Vagina (tissue), 2 donors: ENCODE data around the gene GALR2. TPM values are rescaled to one million over a fixed set of nuclear protein-coding genes. Genes with fewer than 3 reads are reported as not detected.

ENCODE experiments used
- DNase-seq, 2 donors: peaks; one replicate each; pipeline ENCODE4 v3.0.0-alpha.2; 2017; ENCODE audit errors: extremely low spot score in 2 of 2
- H3K27ac ChIP-seq: fragments of 200-600 bp; sonication (generic); one replicate; pipeline ENCODE4 v1.5.1; 2019
- H3K27me3 ChIP-seq: fragments of 200-600 bp; sonication (generic); one replicate; pipeline ENCODE4 v1.5.1; 2019
- H3K36me3 ChIP-seq, 2 donors: fragments of 200-600 bp; sonication (generic); one replicate each; pipeline ENCODE4 v1.5.1; 2017 to 2019
- H3K4me1 ChIP-seq: fragments of 200-600 bp; sonication (generic); one replicate; pipeline ENCODE4 v1.5.1; 2019
- H3K4me3 ChIP-seq, 2 donors: fragments of 200-600 bp; sonication (generic); 1 replicate in 1 of 2; 2 replicates in 1 of 2; pipeline ENCODE4 v1.5.1; 2016 to 2019
- H3K9me3 ChIP-seq: fragments of 200-600 bp; sonication (generic); one replicate; pipeline ENCODE4 v1.5.1; 2019
- POLR2A ChIP-seq, 2 donors: fragments of 450-650 bp; IDR thresholded peaks; one replicate each; pipeline ENCODE4 v1.6.1; 2017; ENCODE audit warnings: antibody characterized with exemption in 2 of 2, mild to moderate bottlenecking in 2 of 2, moderate library complexity in 2 of 2
- POLR2AphosphoS5 ChIP-seq, 2 donors: sonication (generic); formaldehyde crosslinking; IDR thresholded peaks; one replicate each; pipeline ENCODE4 v1.9.0; 2017; ENCODE audit warnings: antibody characterized with exemption in 2 of 2, mild to moderate bottlenecking in 2 of 2, low read depth in 1 of 2; ENCODE audit not compliant: insufficient read depth in 1 of 2
- intact Hi-C: fragments of 100-400 bp; cut with DNase I; formaldehyde crosslinking; loops from one replicate; pipeline ENCODE4 v1.15.1; 2023
- total RNA-seq: library from RNA; depleted of rRNA; stranded (reverse); fragments of >200 nt; gene quantifications from one replicate; pipeline ENCODE4 v1.2.3, GENCODE V29; 2016
- TF ChIP-seq, protein P1 (sequence below), 3 experiments: fragments of 450-650 bp in 2 of 3; fragments of 200-600 bp in 1 of 3; sonication (generic) in 1 of 3; IDR thresholded peaks; one replicate each; pipeline ENCODE4 v1.5.1; 2017 to 2019; ENCODE audit warnings: antibody characterized with exemption in 3 of 3, mild to moderate bottlenecking in 2 of 3, moderate library complexity in 2 of 3

The GALR2 gene
- total RNA-seq, 1 donor from 2014 or later = not detected

DNA sequence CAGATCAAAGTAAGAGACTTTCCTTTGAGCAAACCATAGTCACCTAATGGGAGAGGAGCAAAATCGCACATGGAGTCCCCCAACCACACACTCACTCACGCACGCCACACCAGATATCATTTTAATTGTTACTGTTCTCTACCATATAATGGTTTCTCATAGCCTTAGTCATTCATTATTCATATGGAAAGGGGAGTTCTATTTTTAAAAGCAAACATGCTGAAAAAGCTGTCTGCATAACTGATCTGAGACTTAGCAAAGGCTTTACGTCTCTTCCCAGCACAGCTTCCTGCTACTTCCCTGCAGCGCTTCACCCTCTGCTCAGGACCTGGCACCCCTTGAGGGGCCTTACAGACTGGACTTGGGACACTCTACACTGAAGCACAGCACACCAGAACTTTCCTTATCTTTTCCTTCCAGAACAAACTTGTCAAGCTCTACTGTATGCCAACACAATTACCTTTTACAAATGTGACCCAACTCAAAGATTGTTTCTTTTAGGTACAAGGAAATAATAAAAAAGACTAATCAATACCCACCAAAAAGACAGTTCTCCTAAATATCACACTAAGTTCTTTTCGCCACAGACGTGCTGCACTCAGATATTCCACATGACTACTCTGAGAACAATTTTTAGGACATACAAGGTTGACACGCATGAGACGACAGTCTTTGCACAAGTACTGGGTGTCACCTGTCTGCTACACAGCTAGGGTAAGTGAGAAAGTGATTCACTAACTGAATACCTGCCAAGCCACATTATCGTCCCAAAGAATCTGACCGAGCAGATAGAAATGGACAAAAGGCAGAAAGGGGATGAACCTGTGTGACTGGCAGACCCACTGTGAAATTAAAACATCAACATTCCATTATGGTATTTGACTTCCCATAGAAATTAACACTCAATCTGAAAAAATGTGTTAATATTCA is 23.8 kb upstream of the GALR2 start:
- Histone ChIP-seq H3K27me3 (no peaks in the 10 kb centered on the region), H3K36me3 (peaks cover 0 to 70% of the 10 kb centered on the region in 2 donors), H3K27ac (no peak overlapping the region), H3K4me3 (no peak overlapping the region), H3K4me1 (peaks cover 13% of the 10 kb centered on the region), H3K9me3 (no peaks in the 10 kb centered on the region)
- intact Hi-C loops = no loop called here
- TF ChIP-seq, protein P1, sequence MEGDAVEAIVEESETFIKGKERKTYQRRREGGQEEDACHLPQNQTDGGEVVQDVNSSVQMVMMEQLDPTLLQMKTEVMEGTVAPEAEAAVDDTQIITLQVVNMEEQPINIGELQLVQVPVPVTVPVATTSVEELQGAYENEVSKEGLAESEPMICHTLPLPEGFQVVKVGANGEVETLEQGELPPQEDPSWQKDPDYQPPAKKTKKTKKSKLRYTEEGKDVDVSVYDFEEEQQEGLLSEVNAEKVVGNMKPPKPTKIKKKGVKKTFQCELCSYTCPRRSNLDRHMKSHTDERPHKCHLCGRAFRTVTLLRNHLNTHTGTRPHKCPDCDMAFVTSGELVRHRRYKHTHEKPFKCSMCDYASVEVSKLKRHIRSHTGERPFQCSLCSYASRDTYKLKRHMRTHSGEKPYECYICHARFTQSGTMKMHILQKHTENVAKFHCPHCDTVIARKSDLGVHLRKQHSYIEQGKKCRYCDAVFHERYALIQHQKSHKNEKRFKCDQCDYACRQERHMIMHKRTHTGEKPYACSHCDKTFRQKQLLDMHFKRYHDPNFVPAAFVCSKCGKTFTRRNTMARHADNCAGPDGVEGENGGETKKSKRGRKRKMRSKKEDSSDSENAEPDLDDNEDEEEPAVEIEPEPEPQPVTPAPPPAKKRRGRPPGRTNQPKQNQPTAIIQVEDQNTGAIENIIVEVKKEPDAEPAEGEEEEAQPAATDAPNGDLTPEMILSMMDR (IDR thresholded peaks at IDR 0.05) = no peak
- peak in 1 of 2 donors; percentile 37 for TF ChIP-seq POLR2AphosphoS5 (IDR thresholded peaks at IDR 0.05; ENCODE audit: insufficient read depth in 1 of 2, low read depth in 1 of 2)
- no peak for TF ChIP-seq POLR2A (IDR thresholded peaks at IDR 0.05)
- no peak for DNase-seq

DNA sequence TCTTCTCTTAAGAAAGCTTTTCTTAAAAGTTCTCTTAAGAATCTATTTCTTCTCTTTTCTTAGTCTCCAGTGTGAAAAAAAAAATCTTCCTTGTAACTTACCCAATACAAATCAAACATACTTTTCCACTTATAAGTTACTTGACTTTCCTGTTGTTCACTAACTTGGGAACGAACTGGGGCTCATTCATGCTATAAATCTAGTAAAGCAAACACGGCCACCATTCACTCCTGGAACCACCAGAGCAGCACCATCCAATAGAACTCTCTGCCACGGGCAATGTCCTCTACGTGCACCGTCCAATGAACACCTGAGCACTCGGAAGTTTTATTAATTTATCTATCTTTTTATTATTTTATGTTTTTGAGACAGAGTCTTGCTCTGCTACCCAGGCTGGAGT is 23.0 kb upstream of the GALR2 start:
- Histone ChIP-seq H3K4me1 (peaks cover 13% of the 10 kb centered on the region), H3K9me3 (no peaks in the 10 kb centered on the region), H3K27ac (no peak overlapping the region), H3K36me3 (peaks cover 0 to 70% of the 10 kb centered on the region in 2 donors), H3K4me3 (no peak overlapping the region), H3K27me3 (no peaks in the 10 kb centered on the region)
- DNase-seq = no peak
- intact Hi-C loops = no loop called here
- no peak for TF ChIP-seq POLR2AphosphoS5 (IDR thresholded peaks at IDR 0.05; ENCODE audit: insufficient read depth in 1 of 2, low read depth in 1 of 2)
- no peak for TF ChIP-seq POLR2A (IDR thresholded peaks at IDR 0.05)
- TF ChIP-seq, protein P1 (IDR thresholded peaks at IDR 0.05) = no peak

DNA sequence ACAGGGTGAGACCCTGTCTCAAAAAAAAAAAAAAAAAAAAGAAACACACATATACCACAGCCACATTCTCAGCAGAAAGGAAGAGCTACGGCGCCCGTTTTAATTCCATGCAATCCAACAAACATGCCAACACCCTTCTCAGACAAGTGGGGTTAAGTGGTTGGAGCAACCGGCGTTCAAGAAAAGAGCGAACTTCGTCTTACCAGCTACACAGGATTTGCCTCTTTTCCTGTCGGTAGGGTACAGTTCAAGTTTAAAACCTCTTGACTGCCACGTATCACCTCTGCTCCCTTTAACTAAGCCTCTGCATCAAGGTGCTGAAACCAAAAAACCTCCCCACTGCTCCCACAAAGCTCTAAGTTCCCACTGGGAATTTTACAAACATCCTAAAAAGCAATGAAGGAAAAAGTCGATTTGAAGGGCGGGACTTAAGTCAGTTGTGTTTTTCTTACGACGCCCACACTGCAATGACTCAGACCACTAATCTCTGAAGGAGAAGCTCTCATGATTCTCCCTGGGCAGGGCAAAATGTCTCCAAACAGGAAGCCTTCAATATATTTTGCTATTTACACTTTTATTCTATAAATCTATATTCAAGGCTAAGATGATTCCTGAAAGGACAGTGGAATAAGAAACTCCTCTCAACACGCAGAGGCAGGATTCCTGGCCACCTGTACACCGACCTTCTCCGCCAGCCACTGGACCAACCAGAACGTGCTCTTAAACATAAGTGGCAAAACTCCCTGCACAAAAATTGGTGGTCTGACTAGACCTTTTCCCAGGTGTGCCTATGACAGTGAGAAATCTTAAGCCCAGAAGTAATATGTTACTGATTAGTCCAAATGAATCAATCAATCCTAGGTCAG is 21.1 kb upstream of the GALR2 start:
- peaks cover 0 to 70% of the 10 kb centered on the region in 2 donors for H3K36me3 ChIP-seq
- intact Hi-C loops = no loop called here
- H3K27ac ChIP-seq = peak overlapping the region; percentile 75
- no peak for DNase-seq
- TF ChIP-seq, protein P1 (IDR thresholded peaks at IDR 0.05) = no peak
- TF ChIP-seq POLR2A (IDR thresholded peaks at IDR 0.05) (no peak), POLR2AphosphoS5 (IDR thresholded peaks at IDR 0.05; ENCODE audit: insufficient read depth in 1 of 2, low read depth in 1 of 2) (peak in 1 of 2 donors; percentile 25)
- H3K27me3 ChIP-seq = no peaks in the 10 kb centered on the region
- H3K4me1 ChIP-seq = peaks cover 13% of the 10 kb centered on the region
- no peak overlapping the region for H3K4me3 ChIP-seq
- H3K9me3 ChIP-seq = no peaks in the 10 kb centered on the region

DNA sequence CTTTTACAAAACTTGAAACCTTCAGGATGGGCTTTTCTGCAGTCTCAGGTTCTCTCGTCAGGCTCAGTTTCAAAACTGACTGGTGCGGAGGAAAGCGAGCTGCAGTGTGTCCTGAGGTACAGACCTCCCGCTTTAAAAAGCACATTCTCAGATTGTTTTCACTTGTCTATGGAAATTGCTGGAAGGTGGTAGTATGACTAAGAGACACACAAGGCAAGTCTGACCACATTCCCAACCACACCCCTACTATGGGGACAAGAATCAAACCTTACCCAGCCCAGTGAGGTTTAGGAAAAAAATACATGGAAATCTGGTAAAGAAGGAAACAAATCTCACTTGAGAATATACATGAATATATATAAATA is 20.5 kb upstream of the GALR2 start:
- Histone ChIP-seq H3K36me3 (peaks cover 0 to 72% of the 10 kb centered on the region in 2 donors), H3K27me3 (no peaks in the 10 kb centered on the region), H3K4me1 (peaks cover 13% of the 10 kb centered on the region), H3K9me3 (no peaks in the 10 kb centered on the region), H3K27ac (peak overlapping the region; percentile 75), H3K4me3 (no peak overlapping the region)
- DNase-seq = no peak
- TF ChIP-seq POLR2AphosphoS5 (IDR thresholded peaks at IDR 0.05; ENCODE audit: insufficient read depth in 1 of 2, low read depth in 1 of 2) (peak in 1 of 2 donors; percentile 72), POLR2A (IDR thresholded peaks at IDR 0.05) (no peak)
- TF ChIP-seq, protein P1 (IDR thresholded peaks at IDR 0.05) = no peak
- intact Hi-C loops = no loop called here
